ENCODE measurements around the gene CDC5L. TPM values are rescaled to one million over a fixed set of nuclear protein-coding genes. Genes with fewer than 3 reads are reported as not detected.

CDC5L gene
- total RNA-seq, 6 experiments from 2014 or later: 9.2 to 13.0 (median 11.2) TPM

GRCh38 chr6:44494011-44494501 is 106.5 kb downstream of the CDC5L start:
- Histone ChIP-seq H3K4me3 (no peak overlapping the region), H3K36me3 (no peaks in the 10 kb centered on the region), H3K27me3 (no peaks in the 10 kb centered on the region), H3K9me3 (no peaks in the 10 kb centered on the region), H3K27ac (no peak overlapping the region), H3K4me1 (no peaks in the 10 kb centered on the region)
- TF ChIP-seq CTCF (IDR thresholded peaks at IDR 0.05): peak; percentile 10 to 36 (median 34)
- no peak for TF ChIP-seq POLR2A (IDR thresholded peaks at IDR 0.05)
- DNase-seq (no peak), ATAC-seq (peak; percentile 47 to 86 (median 70))
- intact Hi-C loops (cut with DNase I): no loop called here
- 51% methylated on average over 7 of the region's 7 CpGs for WGBS (ENCODE audit: insufficient coverage, low coverage, low lambda C conversion rate, missing lambda C conversion rate)

- Histone ChIP-seq H3K4me1 (no peaks in the 10 kb centered on the region), H3K27me3 (no peaks in the 10 kb centered on the region), H3K27ac (no peak overlapping the region), H3K4me3 (no peak overlapping the region), H3K9me3 (no peaks in the 10 kb centered on the region), H3K36me3 (no peaks in the 10 kb centered on the region)
- DNase-seq (no peak), ATAC-seq (no peak)
- 43% methylated on average over 12 of the region's 16 CpGs for WGBS (ENCODE audit: insufficient coverage, low coverage, low lambda C conversion rate, missing lambda C conversion rate)
- no peak for TF ChIP-seq POLR2A (IDR thresholded peaks at IDR 0.05)
- no peak for TF ChIP-seq CTCF (IDR thresholded peaks at IDR 0.05)
- intact Hi-C loops (cut with DNase I): no loop called here
Observed at GRCh38 chr6:44495036-44495901, 107.8 kb downstream of the CDC5L start.

DNA sequence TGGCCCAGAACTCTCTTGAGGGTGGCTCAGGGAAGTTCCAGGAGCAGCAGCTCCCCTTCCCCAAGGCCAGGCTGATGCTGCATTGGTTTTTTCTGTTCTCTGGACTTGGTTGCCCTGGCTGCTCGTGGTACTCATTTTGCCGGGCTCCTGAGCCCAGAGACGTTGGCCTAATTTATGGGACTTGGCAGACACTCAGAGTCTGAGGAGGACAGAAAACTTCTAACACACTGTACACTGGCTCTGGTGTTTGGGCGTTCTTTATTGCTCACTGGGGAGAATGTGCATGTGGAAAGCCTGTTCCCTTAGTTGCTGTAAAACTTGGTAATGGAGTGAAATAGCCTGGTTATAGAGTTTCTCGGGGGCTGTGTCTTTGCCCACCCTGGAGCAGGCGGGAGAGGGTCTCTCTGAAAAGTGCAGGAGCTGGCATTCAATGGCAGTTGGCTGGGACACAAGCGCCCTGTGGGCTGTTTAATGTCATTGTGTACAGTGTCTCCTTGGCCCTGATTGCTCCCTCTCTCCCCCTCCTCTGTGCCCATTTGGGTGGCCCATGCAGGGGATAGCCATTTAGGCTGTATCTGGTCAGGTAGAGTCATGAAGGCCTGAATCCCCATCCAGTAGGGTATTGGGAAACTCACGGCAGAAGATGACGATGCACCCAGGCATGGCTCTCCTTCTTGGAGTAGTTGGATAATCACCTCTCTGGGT is 109.3 kb downstream of the CDC5L start:
- Histone ChIP-seq H3K36me3 (no peaks in the 10 kb centered on the region), H3K9me3 (no peaks in the 10 kb centered on the region), H3K4me1 (no peaks in the 10 kb centered on the region), H3K27me3 (no peaks in the 10 kb centered on the region), H3K4me3 (no peak overlapping the region), H3K27ac (no peak overlapping the region)
- DNase-seq (no peak), ATAC-seq (no peak)
- TF ChIP-seq CTCF (IDR thresholded peaks at IDR 0.05): no peak
- intact Hi-C loops (cut with DNase I): no loop called here
- WGBS (ENCODE audit: insufficient coverage, low coverage, low lambda C conversion rate, missing lambda C conversion rate): 77% methylated on average over 5 of the region's 9 CpGs

- intact Hi-C loops (cut with DNase I): no loop called here
- Histone ChIP-seq H3K27ac (no peak overlapping the region), H3K36me3 (no peaks in the 10 kb centered on the region), H3K9me3 (no peaks in the 10 kb centered on the region), H3K27me3 (no peaks in the 10 kb centered on the region), H3K4me3 (no peak overlapping the region), H3K4me1 (no peaks in the 10 kb centered on the region)
- WGBS (ENCODE audit: insufficient coverage, low coverage, low lambda C conversion rate, missing lambda C conversion rate): 42% methylated on average over 2 of the region's 5 CpGs
- DNase-seq: no peak
- peak in 3 of 4 donors; percentile 7 to 48 (median 12) for ATAC-seq
- no peak for TF ChIP-seq POLR2A (IDR thresholded peaks at IDR 0.05)
- no peak for TF ChIP-seq CTCF (IDR thresholded peaks at IDR 0.05)
Observed at GRCh38 chr6:44497807-44498206, 110.3 kb downstream of the CDC5L start.
